GM18861 (cell line): ENCODE results near the gene SPDYE1.
"Not testable (repeated sequence)": the region's sequence is repeated elsewhere in the genome, so short reads cannot be mapped to it uniquely, and the experiment has no call there.

Experiments
- ATAC-seq: cut with Tn5 transposase; IDR thresholded peaks from one replicate; pipeline ENCODE4 v1.9.1; 2021; ENCODE audit not compliant: unreplicated experiment

SPDYE1 gene

GRCh38 chr7:43997532-43997931, at the start of gene SPDYE1:
Gene SPDYE1 (plus strand): TSS chr7:43997897. CDS start chr7:43999950, 2,053 bp downstream.
- ATAC-seq: not testable (repeated sequence)

- ATAC-seq: no peak
Observed at GRCh38 chr7:43952028-43952427, 45.7 kb upstream of the SPDYE1 start.

GRCh38 chr7:43953071-43953470, 44.6 kb upstream of the SPDYE1 start:
- no peak for ATAC-seq

- peak; percentile 62 for ATAC-seq
Observed at GRCh38 chr7:43954524-43955228, 43.0 kb upstream of the SPDYE1 start.

GRCh38 chr7:43956027-43956426, 41.7 kb upstream of the SPDYE1 start:
- ATAC-seq: no peak

- no peak for ATAC-seq
Observed at GRCh38 chr7:43960933-43961332, 36.8 kb upstream of the SPDYE1 start.

GRCh38 chr7:43966392-43966791, 31.3 kb upstream of the SPDYE1 start:
- ATAC-seq: not testable (repeated sequence)

GRCh38 chr7:43968172-43969040, 29.3 kb upstream of the SPDYE1 start:
- not testable (repeated sequence) for ATAC-seq

- ATAC-seq: not testable (repeated sequence)
Observed at GRCh38 chr7:43969586-43969985, 28.1 kb upstream of the SPDYE1 start.

GRCh38 chr7:43970698-43971097, 27.0 kb upstream of the SPDYE1 start:
- ATAC-seq: not testable (repeated sequence)

GRCh38 chr7:43974033-43974573, 23.6 kb upstream of the SPDYE1 start:
- not testable (repeated sequence) for ATAC-seq

GRCh38 chr7:43974725-43975482, 22.8 kb upstream of the SPDYE1 start:
- ATAC-seq: not testable (repeated sequence)

GRCh38 chr7:43977525-43977924, 20.2 kb upstream of the SPDYE1 start:
- no peak for ATAC-seq

- not testable (repeated sequence) for ATAC-seq
Observed at GRCh38 chr7:43978102-43978501, 19.6 kb upstream of the SPDYE1 start.

GRCh38 chr7:43982848-43983247, 14.8 kb upstream of the SPDYE1 start:
- not testable (repeated sequence) for ATAC-seq

GRCh38 chr7:43983736-43984135, 14.0 kb upstream of the SPDYE1 start:
- not testable (repeated sequence) for ATAC-seq

GRCh38 chr7:43985904-43986864, 11.5 kb upstream of the SPDYE1 start:
- ATAC-seq: peak; percentile 53

- ATAC-seq: not testable (repeated sequence)
Observed at GRCh38 chr7:43987476-43987875, 10.2 kb upstream of the SPDYE1 start.

GRCh38 chr7:43990011-43990585, 7.6 kb upstream of the SPDYE1 start:
- ATAC-seq: not testable (repeated sequence)
